Ishikawa (cell line): ENCODE data around the gene LRRC36.

Experiments used
- EGR1 ChIP-seq: IDR thresholded peaks from 2 replicates; pipeline ENCODE4 v1.6.1; 2012
- EP300 ChIP-seq: IDR thresholded peaks from 2 replicates; pipeline ENCODE4 v1.6.1; 2012; ENCODE audit warnings: borderline replicate concordance
- FOXM1 ChIP-seq: IDR thresholded peaks from 2 replicates; pipeline ENCODE4 v1.6.1; 2012; ENCODE audit warnings: low read depth, borderline replicate concordance
- REST ChIP-seq: IDR thresholded peaks from 2 replicates; pipeline ENCODE4 v1.6.1; 2012; ENCODE audit warnings: low read depth, mild to moderate bottlenecking
- TAF1 ChIP-seq: IDR thresholded peaks from 2 replicates; pipeline ENCODE4 v1.6.1; 2012; ENCODE audit warnings: low read depth, mild to moderate bottlenecking
- USF1 ChIP-seq: IDR thresholded peaks from 2 replicates; pipeline ENCODE4 v1.6.1; 2012
- YY1 ChIP-seq: IDR thresholded peaks from 2 replicates; pipeline ENCODE4 v1.6.1; 2012; ENCODE audit warnings: low read depth

- no peak for TF ChIP-seq EP300
- TF ChIP-seq USF1 = no peak
- no peak for TF ChIP-seq EGR1
- TF ChIP-seq FOXM1 = no peak
- TF ChIP-seq TAF1 = no peak
- no peak for TF ChIP-seq REST
- no peak for TF ChIP-seq YY1
Observed at GRCh38 chr16:67294938-67295361, 31.7 kb upstream of the LRRC36 start.
